Endodermal cell (in vitro differentiated cells): ENCODE data around the gene ZNF236. TPM values are rescaled to one million over a fixed set of nuclear protein-coding genes. Genes with fewer than 3 reads are reported as not detected.

Experiments used
- DNase-seq: peaks from one replicate; pipeline ENCODE4 v3.0.0-alpha.2; 2017
- H3K27ac ChIP-seq: 2 replicates; pipeline ENCODE4 v1.5.1; 2013; ENCODE audit warnings: mild to moderate bottlenecking, low read depth, low read length, moderate library complexity
- H3K27me3 ChIP-seq: 2 replicates; pipeline ENCODE4 v1.6.1; 2013; ENCODE audit warnings: mild to moderate bottlenecking, low read length, moderate library complexity; ENCODE audit not compliant: insufficient read depth, control insufficient read depth, poor library complexity, severe bottlenecking
- H3K36me3 ChIP-seq: 2 replicates; pipeline ENCODE4 v1.7.0; 2013; ENCODE audit warnings: mild to moderate bottlenecking, low read length, moderate library complexity; ENCODE audit not compliant: control insufficient read depth, insufficient read depth
- H3K4me1 ChIP-seq: one replicate; pipeline ENCODE4 v1.7.0; 2013; ENCODE audit warnings: low read length; ENCODE audit not compliant: control insufficient read depth, insufficient read depth
- H3K4me3 ChIP-seq: 2 replicates; pipeline ENCODE4 v1.5.1; 2013; ENCODE audit warnings: mild to moderate bottlenecking, low read length, moderate library complexity
- H3K9ac ChIP-seq: 2 replicates; pipeline ENCODE4 v1.6.1; 2013; ENCODE audit warnings: mild to moderate bottlenecking, low read length, moderate library complexity; ENCODE audit not compliant: poor library complexity, severe bottlenecking; ENCODE audit errors: extremely low read depth
- H3K9me3 ChIP-seq: 2 replicates; pipeline ENCODE4 v1.6.1; 2013; ENCODE audit warnings: mild to moderate bottlenecking, low read length, moderate library complexity; ENCODE audit not compliant: control insufficient read depth
- H3K27ac Mint-ChIP-seq: 2 replicates; pipeline ENCODE4 v1.8.0; 2020; ENCODE audit warnings: mixed read lengths
- H3K27me3 Mint-ChIP-seq: 2 replicates; pipeline ENCODE4 v1.8.0; 2021; ENCODE audit warnings: mild to moderate bottlenecking, mixed read lengths; ENCODE audit not compliant: insufficient read depth
- H3K36me3 Mint-ChIP-seq: 2 replicates; pipeline ENCODE4 v1.8.0; 2020; ENCODE audit warnings: low read depth, mixed read lengths
- H3K4me1 Mint-ChIP-seq: 2 replicates; pipeline ENCODE4 v1.8.0; 2020; ENCODE audit warnings: mixed read lengths
- H3K4me3 Mint-ChIP-seq: 2 replicates; pipeline ENCODE4 v1.8.0; 2020; ENCODE audit warnings: mild to moderate bottlenecking, moderate library complexity, mixed read lengths
- H3K9me3 Mint-ChIP-seq: 2 replicates; pipeline ENCODE4 v1.8.0; 2020; ENCODE audit warnings: mild to moderate bottlenecking, mixed read lengths
- WGBS, 2 experiments: methylation state at CpG; one replicate each; pipeline versions ENCODE4 v1.1.5 to v1.1.7; 2013; ENCODE audit warnings: missing lambda C conversion rate in 2 of 2, mixed read lengths in 1 of 2; ENCODE audit not compliant: insufficient coverage in 1 of 2, insufficient read length in 1 of 2; 5-methylcytosine and 5-hydroxymethylcytosine counted together
- total RNA-seq, 2 donors: library from RNA; stranded (reverse); fragmentation: NEBNext Ultra II Directional in 1 of 2; extraction: Animal tissue kit (Norgen Biotek cat#: 25700) in 1 of 2; gene quantifications; 2 replicates in 1 of 2; 3 replicates in 1 of 2; pipeline ENCODE4 v1.2.1, GENCODE V29; 2021
- TF ChIP-seq, protein P1 (sequence below): fragments of 200-600 bp; sonication (generic); conservative IDR thresholded peaks from 2 replicates; pipeline ENCODE4 v1.5.0; 2021; ENCODE audit warnings: antibody characterized with exemption, mild to moderate bottlenecking

ZNF236 gene
- total RNA-seq, 2 donors from 2014 or later = 27.0 to 28.3 TPM

GRCh38 chr18:76953156-76953555 lies 130.8 kb downstream of the ZNF236 start:
- Histone ChIP-seq H3K9ac (no peak overlapping the region), H3K27me3 (no peaks in the 10 kb centered on the region), H3K27ac (no peak overlapping the region), H3K9me3 (no peaks in the 10 kb centered on the region), H3K36me3 (peaks cover 56% of the 10 kb centered on the region), H3K4me1 (no peaks in the 10 kb centered on the region), H3K4me3 (no peak overlapping the region)
- no peaks in the 10 kb centered on the region for H3K9me3 Mint-ChIP-seq
- 89 to 93% methylated on average over 5 to 6 of the region's 6 CpGs for WGBS, 2 experiments
- H3K27ac Mint-ChIP-seq = no peak overlapping the region
- no peak overlapping the region for H3K4me3 Mint-ChIP-seq
- H3K36me3 Mint-ChIP-seq = peaks cover 58% of the 10 kb centered on the region
- no peak for DNase-seq
- no peaks in the 10 kb centered on the region for H3K4me1 Mint-ChIP-seq
- H3K27me3 Mint-ChIP-seq = no peaks in the 10 kb centered on the region
- TF ChIP-seq, protein P1, sequence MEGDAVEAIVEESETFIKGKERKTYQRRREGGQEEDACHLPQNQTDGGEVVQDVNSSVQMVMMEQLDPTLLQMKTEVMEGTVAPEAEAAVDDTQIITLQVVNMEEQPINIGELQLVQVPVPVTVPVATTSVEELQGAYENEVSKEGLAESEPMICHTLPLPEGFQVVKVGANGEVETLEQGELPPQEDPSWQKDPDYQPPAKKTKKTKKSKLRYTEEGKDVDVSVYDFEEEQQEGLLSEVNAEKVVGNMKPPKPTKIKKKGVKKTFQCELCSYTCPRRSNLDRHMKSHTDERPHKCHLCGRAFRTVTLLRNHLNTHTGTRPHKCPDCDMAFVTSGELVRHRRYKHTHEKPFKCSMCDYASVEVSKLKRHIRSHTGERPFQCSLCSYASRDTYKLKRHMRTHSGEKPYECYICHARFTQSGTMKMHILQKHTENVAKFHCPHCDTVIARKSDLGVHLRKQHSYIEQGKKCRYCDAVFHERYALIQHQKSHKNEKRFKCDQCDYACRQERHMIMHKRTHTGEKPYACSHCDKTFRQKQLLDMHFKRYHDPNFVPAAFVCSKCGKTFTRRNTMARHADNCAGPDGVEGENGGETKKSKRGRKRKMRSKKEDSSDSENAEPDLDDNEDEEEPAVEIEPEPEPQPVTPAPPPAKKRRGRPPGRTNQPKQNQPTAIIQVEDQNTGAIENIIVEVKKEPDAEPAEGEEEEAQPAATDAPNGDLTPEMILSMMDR = no peak

DNA sequence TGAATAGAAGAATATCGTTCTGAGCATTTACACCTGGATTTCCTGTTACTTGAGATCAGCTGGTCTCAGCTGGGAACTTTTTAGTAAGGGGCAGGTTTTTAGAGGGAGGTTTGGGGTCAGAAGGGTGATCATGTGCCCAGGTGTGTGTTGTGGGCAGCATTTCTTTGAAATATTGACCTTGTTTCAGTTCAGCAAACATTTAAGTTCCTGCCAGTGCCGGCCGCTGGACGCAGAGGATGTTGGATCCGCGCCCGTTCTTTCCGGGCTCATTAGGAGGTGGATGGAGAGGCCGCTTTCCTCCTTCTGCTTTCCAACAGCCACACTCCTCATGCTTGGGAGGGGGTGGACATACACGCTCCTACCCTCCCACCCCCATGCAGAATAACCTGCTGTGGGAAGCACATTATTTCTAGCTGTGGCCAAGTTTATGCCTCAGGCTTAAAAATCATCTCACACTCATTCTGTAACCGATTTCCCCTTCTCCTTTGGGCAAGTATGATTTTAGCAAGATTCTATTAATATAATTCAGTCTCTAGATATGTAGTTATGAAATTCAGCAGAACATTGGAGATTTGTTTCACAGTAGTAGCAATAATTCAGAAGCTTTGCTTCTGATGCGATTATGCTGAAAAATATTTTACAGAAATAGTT lies 131.4 kb downstream of the ZNF236 start:
- Histone ChIP-seq H3K4me1 (no peaks in the 10 kb centered on the region), H3K9ac (no peak overlapping the region), H3K27ac (no peak overlapping the region), H3K4me3 (no peak overlapping the region), H3K36me3 (peaks cover 56% of the 10 kb centered on the region), H3K27me3 (no peaks in the 10 kb centered on the region), H3K9me3 (no peaks in the 10 kb centered on the region)
- DNase-seq = no peak
- no peak overlapping the region for H3K27ac Mint-ChIP-seq
- H3K9me3 Mint-ChIP-seq = no peaks in the 10 kb centered on the region
- H3K4me3 Mint-ChIP-seq = no peak overlapping the region
- H3K27me3 Mint-ChIP-seq = no peaks in the 10 kb centered on the region
- peaks cover 55% of the 10 kb centered on the region for H3K36me3 Mint-ChIP-seq
- TF ChIP-seq, protein P1 = no peak
- no peaks in the 10 kb centered on the region for H3K4me1 Mint-ChIP-seq
- 89 to 95% methylated on average over 3 to 12 of the region's 12 CpGs for WGBS, 2 experiments

DNA sequence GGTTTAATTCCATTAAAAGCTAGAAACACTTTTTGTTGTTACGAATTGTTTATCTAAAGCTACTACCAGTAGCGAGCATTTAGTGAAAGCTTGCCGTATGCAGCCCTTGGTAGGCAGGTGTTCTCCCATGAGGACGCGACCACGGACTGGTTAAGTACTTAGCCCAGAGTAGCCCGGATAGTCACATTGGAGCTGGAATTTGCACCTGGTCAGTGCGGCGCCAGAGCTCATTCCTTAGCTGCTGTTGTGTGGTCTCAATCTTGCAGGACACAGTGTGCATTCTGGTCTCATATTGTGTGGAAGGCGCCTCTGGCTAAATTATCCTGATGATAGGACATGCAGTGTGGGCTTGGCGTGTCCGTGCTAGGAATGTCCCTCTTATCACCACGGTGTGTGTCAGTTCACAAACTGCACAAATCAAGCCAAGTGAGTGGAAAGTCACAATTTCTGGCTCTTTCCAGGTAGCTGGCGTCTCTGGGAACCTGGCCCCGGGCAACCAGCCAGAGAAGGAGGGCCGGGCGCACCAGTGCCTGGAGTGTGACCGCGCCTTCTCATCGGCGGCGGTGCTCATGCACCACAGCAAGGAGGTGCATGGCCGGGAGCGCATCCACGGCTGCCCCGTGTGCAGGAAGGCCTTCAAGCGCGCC lies 133.3 kb downstream of the ZNF236 start:
- WGBS, 2 experiments = 96 to 97% methylated on average over 21 to 28 of the region's 28 CpGs
- no peaks in the 10 kb centered on the region for H3K4me1 Mint-ChIP-seq
- Histone ChIP-seq H3K4me1 (no peaks in the 10 kb centered on the region), H3K9ac (no peak overlapping the region), H3K9me3 (no peaks in the 10 kb centered on the region), H3K27ac (no peak overlapping the region), H3K4me3 (no peak overlapping the region), H3K27me3 (no peaks in the 10 kb centered on the region), H3K36me3 (peaks cover 45% of the 10 kb centered on the region)
- H3K27ac Mint-ChIP-seq = no peak overlapping the region
- DNase-seq = no peak
- H3K36me3 Mint-ChIP-seq = peaks cover 58% of the 10 kb centered on the region
- no peaks in the 10 kb centered on the region for H3K9me3 Mint-ChIP-seq
- no peaks in the 10 kb centered on the region for H3K27me3 Mint-ChIP-seq
- TF ChIP-seq, protein P1 = no peak
- no peak overlapping the region for H3K4me3 Mint-ChIP-seq
